Activated T-helper 17 cell treated with anti-CD3 and anti-CD28 coated beads, Interleukin-2, amount 50 U/mL, for 72 hours (primary cell): ENCODE data around the gene MYO15A. TPM values are rescaled to one million over a fixed set of nuclear protein-coding genes. Genes with fewer than 3 reads are reported as not detected.

ENCODE experiments used
- ATAC-seq: fragments of 150-1000 bp; cut with Tn5 transposase; replicated peaks from 2 replicates; pipeline ENCODE4 v1.10.0; 2021; ENCODE audit warnings: mild to moderate bottlenecking, moderate library complexity
- H3K27ac Mint-ChIP-seq: one replicate; pipeline ENCODE4 v1.8.0; 2022; ENCODE audit warnings: mixed read lengths
- H3K27me3 Mint-ChIP-seq: one replicate; pipeline ENCODE4 v1.8.0; 2022; ENCODE audit warnings: mixed read lengths
- H3K36me3 Mint-ChIP-seq: one replicate; pipeline ENCODE4 v1.8.0; 2022; ENCODE audit warnings: low read depth, mild to moderate bottlenecking, mixed read lengths
- H3K4me1 Mint-ChIP-seq: one replicate; pipeline ENCODE4 v1.8.0; 2022; ENCODE audit warnings: mixed read lengths
- H3K4me3 Mint-ChIP-seq: one replicate; pipeline ENCODE4 v1.8.0; 2022; ENCODE audit warnings: mild to moderate bottlenecking, mixed read lengths
- H3K9me3 Mint-ChIP-seq: one replicate; pipeline ENCODE4 v1.8.0; 2022; ENCODE audit warnings: mixed read lengths
- total RNA-seq, 2 donors: library from RNA; stranded (reverse); gene quantifications; one replicate each; pipeline ENCODE4 v1.2.3, GENCODE V29; 2022

MYO15A gene
- total RNA-seq, 2 donors from 2014 or later = 1.0 to 6.0 TPM

- Mint-ChIP-seq H3K4me1 (peaks cover 42% of the 10 kb centered on the region), H3K27ac (peak overlapping the region; percentile 95), H3K4me3 (peak overlapping the region; percentile 91), H3K36me3 (peaks cover 90% of the 10 kb centered on the region), H3K27me3 (no peaks in the 10 kb centered on the region), H3K9me3 (no peaks in the 10 kb centered on the region)
- no peak for ATAC-seq
These were observed 77.5 kb downstream of the MYO15A start for GRCh38 chr17:18185832-18186626.

GRCh38 chr17:18186627-18186982, 78.0 kb downstream of the MYO15A start:
- Mint-ChIP-seq H3K4me1 (peaks cover 40% of the 10 kb centered on the region), H3K4me3 (peak overlapping the region; percentile 91), H3K27me3 (no peaks in the 10 kb centered on the region), H3K36me3 (peaks cover 93% of the 10 kb centered on the region), H3K9me3 (no peaks in the 10 kb centered on the region), H3K27ac (peak overlapping the region; percentile 95)
- no peak for ATAC-seq

GRCh38 chr17:18187226-18187625, 78.7 kb downstream of the MYO15A start:
- no peaks in the 10 kb centered on the region for H3K27me3 Mint-ChIP-seq
- H3K9me3 Mint-ChIP-seq = no peaks in the 10 kb centered on the region
- peaks cover 34% of the 10 kb centered on the region for H3K4me1 Mint-ChIP-seq
- peaks cover 93% of the 10 kb centered on the region for H3K36me3 Mint-ChIP-seq
- ATAC-seq = no peak
- peak overlapping the region; percentile 95 for H3K27ac Mint-ChIP-seq
- H3K4me3 Mint-ChIP-seq = peak overlapping the region; percentile 91

DNA sequence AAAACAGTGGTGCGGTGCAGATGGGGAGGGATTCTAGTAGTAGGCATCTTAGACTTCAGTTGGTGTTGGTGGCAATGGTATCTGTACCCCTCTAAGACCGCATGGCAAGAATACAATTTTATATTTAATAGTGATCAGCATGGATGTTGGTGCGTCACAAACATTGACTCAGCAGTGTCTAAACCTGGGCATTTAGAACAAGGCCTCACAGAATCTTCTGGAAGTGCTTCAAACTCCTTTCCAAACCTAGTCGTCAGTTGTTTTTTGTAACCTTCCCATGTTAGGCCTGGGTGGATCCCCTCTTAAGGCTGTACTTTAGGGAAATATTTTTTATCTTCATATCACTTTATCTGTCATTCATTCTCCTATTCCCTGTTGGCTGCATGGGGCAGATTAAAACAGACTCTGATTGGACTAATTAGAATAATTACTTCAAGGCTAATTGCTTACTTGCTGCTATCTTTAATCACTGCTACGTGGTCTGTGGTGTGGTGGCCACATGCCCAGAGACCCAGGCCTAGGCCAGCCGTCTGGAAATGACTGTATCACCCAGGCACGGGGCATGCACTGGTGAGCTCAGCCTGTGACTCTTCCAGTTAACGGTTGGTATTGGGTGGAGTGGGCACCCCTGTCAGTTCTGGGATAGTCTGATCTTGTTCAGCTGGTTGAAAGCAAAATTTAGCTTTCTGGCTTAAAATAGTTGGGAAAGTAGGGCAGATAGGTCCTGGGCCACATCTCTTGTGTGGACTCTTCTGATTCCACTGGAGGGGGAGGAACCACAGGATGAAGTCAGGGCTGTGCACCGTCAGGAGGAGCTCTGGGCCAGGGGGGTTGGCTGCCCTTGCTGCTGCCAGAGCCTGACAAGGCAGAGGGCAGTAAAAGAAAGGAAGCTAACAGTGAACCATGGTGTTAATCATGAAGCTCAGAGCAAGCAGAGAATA, 79.5 kb downstream of the MYO15A start:
- Mint-ChIP-seq H3K36me3 (peaks cover 94% of the 10 kb centered on the region), H3K27ac (peak overlapping the region; percentile 95), H3K9me3 (no peaks in the 10 kb centered on the region), H3K4me3 (peak overlapping the region; percentile 91), H3K27me3 (no peaks in the 10 kb centered on the region), H3K4me1 (peaks cover 33% of the 10 kb centered on the region)
- ATAC-seq = peak; percentile 32

DNA sequence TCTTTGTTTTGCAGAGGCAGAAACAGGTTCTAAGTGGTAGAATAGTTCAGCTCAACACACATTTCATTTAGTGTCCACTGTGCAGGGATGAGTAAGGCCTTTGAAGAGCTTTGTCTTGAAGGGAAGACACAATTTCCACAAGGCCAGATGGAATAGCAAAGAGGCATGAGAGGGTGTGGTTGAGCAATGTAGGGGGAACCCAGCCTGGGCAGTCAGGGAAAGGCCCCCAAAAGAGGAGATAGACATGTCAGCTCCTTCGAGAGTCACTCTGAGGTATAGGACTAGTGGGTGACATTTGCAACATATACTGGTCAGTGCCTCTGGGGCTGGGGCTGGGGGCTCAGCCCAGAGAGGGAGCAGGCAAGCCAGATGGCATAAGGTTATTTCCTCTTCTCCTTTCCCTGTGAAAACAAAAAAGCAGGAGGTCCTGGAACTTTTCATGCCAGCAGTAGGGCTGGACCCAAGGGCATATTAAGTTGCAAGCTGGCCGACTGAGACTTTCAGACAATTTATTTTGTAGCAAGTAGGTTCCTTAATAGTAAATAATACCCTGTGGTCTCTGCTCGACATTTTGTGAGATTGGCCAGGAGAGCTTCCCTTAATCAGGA, 82.2 kb downstream of the MYO15A start:
- Mint-ChIP-seq H3K36me3 (peaks cover 97% of the 10 kb centered on the region), H3K4me3 (peak overlapping the region; percentile 49), H3K9me3 (no peaks in the 10 kb centered on the region), H3K27me3 (no peaks in the 10 kb centered on the region), H3K4me1 (peaks cover 39% of the 10 kb centered on the region), H3K27ac (peak overlapping the region; percentile 32)
- ATAC-seq = no peak

DNA sequence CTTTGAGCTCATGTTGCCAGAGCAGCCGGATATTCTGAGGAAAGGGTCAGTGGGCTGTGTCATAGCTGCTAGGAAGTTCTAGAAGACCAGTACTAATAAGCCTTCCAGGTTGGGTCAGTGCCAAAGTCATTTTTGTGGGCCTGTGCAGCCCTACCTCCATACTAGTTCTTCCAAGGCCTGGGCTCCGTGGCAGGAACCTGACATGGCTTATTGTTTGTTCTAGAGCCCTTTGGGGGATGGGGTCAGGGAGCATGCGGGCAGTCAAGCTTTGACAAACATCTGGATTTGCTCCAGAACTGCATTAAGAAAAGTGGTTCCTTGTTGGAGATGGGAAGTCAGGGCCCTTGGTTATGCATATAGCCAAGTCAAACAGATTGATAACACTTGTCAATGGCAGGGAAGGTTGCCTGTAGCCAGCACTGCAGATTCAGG, 82.7 kb downstream of the MYO15A start:
- Mint-ChIP-seq H3K27me3 (no peaks in the 10 kb centered on the region), H3K4me1 (peaks cover 39% of the 10 kb centered on the region), H3K4me3 (peak overlapping the region; percentile 49), H3K27ac (no peak overlapping the region), H3K36me3 (peaks cover 97% of the 10 kb centered on the region), H3K9me3 (no peaks in the 10 kb centered on the region)
- no peak for ATAC-seq

DNA sequence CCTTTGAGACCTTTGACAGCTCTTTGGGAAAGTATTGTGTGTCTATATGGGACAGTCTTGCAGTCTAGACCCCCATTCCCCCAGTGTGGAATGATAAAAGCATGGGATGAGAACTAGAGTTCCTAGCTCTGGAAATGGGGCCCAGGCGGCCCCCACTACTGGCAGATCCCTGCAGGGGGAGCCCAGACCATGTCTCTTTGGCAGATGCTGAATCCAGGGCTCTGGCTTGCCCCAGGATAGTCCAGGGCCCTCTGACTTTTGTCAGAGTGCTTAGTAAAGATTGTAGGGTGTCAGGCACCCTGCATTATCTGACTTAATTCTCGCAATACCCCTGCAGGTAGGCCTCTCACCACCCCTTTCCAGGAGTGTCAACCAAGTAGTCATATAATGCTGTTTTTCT, 83.4 kb downstream of the MYO15A start:
- peaks cover 36% of the 10 kb centered on the region for H3K4me1 Mint-ChIP-seq
- peaks cover 97% of the 10 kb centered on the region for H3K36me3 Mint-ChIP-seq
- no peak overlapping the region for H3K27ac Mint-ChIP-seq
- peak overlapping the region; percentile 49 for H3K4me3 Mint-ChIP-seq
- no peaks in the 10 kb centered on the region for H3K27me3 Mint-ChIP-seq
- no peak for ATAC-seq
- no peaks in the 10 kb centered on the region for H3K9me3 Mint-ChIP-seq

- H3K27ac Mint-ChIP-seq = no peak overlapping the region
These were observed 85.8 kb downstream of the MYO15A start for GRCh38 chr17:18194394-18194793.

GRCh38 chr17:18194804-18195203, 86.2 kb downstream of the MYO15A start:
- Mint-ChIP-seq H3K27ac (no peak overlapping the region), H3K27me3 (no peaks in the 10 kb centered on the region), H3K4me1 (peaks cover 34% of the 10 kb centered on the region), H3K9me3 (no peaks in the 10 kb centered on the region), H3K36me3 (peaks cover 97% of the 10 kb centered on the region), H3K4me3 (no peak overlapping the region)
- no peak for ATAC-seq

More at GRCh38 chr17:18194394-18194793, 85.8 kb downstream of the MYO15A start:
- Mint-ChIP-seq H3K4me3 (no peak overlapping the region), H3K4me1 (peaks cover 37% of the 10 kb centered on the region), H3K9me3 (no peaks in the 10 kb centered on the region), H3K27me3 (no peaks in the 10 kb centered on the region), H3K36me3 (peaks cover 97% of the 10 kb centered on the region)
- no peak for ATAC-seq

GRCh38 chr17:18195246-18195645, 86.7 kb downstream of the MYO15A start:
- H3K27me3 Mint-ChIP-seq = no peaks in the 10 kb centered on the region

DNA sequence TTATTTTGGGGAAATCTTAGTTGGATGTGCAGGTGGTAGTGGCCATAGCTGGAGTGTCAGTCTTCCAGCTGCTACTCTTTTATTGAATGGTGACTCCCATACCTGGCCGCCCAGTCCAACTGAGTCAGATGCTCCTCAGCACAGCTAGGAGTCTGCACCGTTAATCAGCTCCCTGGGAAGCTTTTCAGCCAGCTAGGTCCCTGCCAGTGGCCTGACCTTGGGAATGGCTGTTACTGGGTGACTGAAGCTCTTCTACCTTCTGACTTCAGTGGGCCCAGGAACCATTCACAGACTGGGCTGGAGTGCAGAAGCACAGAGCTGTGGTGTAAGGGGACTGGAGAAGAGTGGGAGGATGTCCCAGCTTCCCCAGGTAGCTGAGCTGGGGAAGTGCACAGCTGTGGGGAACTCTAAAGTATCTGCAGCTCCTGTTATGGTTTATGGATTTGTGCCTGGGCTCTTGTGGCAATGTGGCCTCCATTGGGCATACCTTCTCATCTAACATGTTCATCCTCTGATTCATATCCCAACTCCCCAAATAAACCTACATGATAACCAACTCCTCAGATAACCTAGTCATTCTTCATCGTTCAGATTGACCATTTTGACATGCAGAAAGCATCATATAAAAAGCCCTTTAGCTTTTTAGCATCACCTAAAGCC, 89.1 kb downstream of the MYO15A start:
- no peaks in the 10 kb centered on the region for H3K27me3 Mint-ChIP-seq
- H3K36me3 Mint-ChIP-seq = peaks cover 97% of the 10 kb centered on the region
- no peak for ATAC-seq
- no peaks in the 10 kb centered on the region for H3K9me3 Mint-ChIP-seq
- H3K4me3 Mint-ChIP-seq = peak overlapping the region; percentile 12
- H3K27ac Mint-ChIP-seq = peak overlapping the region; percentile 25
- peaks cover 29% of the 10 kb centered on the region for H3K4me1 Mint-ChIP-seq

More at GRCh38 chr17:18195246-18195645, 86.7 kb downstream of the MYO15A start:
- no peak overlapping the region for H3K4me3 Mint-ChIP-seq
- peaks cover 97% of the 10 kb centered on the region for H3K36me3 Mint-ChIP-seq
- no peak overlapping the region for H3K27ac Mint-ChIP-seq
- ATAC-seq = no peak
- peaks cover 32% of the 10 kb centered on the region for H3K4me1 Mint-ChIP-seq
- H3K9me3 Mint-ChIP-seq = no peaks in the 10 kb centered on the region

- Mint-ChIP-seq H3K4me3 (peak overlapping the region; percentile 12), H3K4me1 (peaks cover 27% of the 10 kb centered on the region), H3K27me3 (no peaks in the 10 kb centered on the region), H3K36me3 (peaks cover 96% of the 10 kb centered on the region), H3K27ac (peak overlapping the region; percentile 25), H3K9me3 (no peaks in the 10 kb centered on the region)
- no peak for ATAC-seq
These were observed 90.0 kb downstream of the MYO15A start for GRCh38 chr17:18198530-18198929.

DNA sequence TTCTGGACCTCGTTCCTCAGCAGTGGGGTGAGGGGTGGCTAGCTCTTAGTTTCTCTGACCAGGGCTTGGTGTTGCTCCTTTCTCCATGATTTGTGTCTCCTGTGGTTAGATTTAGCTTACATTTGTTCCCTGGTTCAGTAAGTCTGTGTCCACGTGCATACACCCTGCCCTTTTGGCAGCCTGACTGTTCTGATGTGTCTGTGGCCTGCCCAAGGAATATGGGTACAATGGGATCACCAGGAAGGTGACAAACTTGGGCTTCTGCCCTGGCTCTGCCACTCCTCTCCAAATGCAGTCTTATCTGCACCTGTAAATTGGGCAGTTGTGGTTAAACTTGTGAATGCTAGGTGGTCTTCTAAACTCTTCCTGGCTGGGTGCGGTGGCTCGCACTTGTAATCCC, 92.6 kb downstream of the MYO15A start:
- Mint-ChIP-seq H3K27me3 (no peaks in the 10 kb centered on the region), H3K27ac (peak overlapping the region; percentile 48), H3K4me3 (no peak overlapping the region), H3K36me3 (peaks cover 94% of the 10 kb centered on the region), H3K4me1 (peaks cover 23% of the 10 kb centered on the region), H3K9me3 (no peaks in the 10 kb centered on the region)
- no peak for ATAC-seq

DNA sequence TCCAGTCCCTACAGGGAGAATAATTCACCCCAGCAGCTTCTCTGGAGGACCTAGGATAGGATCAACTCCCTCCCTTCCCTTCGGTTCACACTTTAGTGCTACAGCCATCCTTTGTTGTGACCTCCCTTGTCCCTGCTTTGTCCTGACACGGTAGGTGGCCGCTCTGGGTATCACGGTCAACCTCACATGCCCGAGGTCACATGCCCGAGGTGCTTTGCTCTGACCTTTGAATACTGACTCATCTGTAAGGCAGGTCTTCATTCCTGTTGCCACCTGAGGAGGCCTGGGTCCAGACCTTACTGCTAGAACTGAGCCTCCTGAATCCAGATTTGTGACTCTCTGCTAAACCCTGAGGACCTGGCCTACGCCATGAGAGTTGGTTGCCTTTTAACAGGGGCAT, 94.8 kb downstream of the MYO15A start:
- Mint-ChIP-seq H3K9me3 (no peaks in the 10 kb centered on the region), H3K4me1 (peaks cover 16% of the 10 kb centered on the region), H3K36me3 (peaks cover 94% of the 10 kb centered on the region), H3K27me3 (no peaks in the 10 kb centered on the region), H3K27ac (no peak overlapping the region), H3K4me3 (no peak overlapping the region)
- no peak for ATAC-seq
